Memory B cell (primary cell): ENCODE results near the gene NT5E.

ENCODE experiments used
- ATAC-seq: fragments of 150-1000 bp; cut with Tn5 transposase; 2 replicates; pipeline ENCODE4 v1.10.0; 2021; ENCODE audit warnings: low read depth, mild to moderate bottlenecking, moderate library complexity
- DNase-seq, 2 donors: peaks; one replicate each; pipeline ENCODE4 v3.0.0; 2022; ENCODE audit warnings: low spot score in 2 of 2
- H3K27ac Mint-ChIP-seq: one replicate; pipeline ENCODE4 v1.8.0; 2022; ENCODE audit warnings: mild to moderate bottlenecking, moderate library complexity, mixed read lengths
- H3K27me3 Mint-ChIP-seq: one replicate; pipeline ENCODE4 v1.8.0; 2022; ENCODE audit warnings: mixed read lengths
- H3K36me3 Mint-ChIP-seq: one replicate; pipeline ENCODE4 v1.8.0; 2022; ENCODE audit warnings: mild to moderate bottlenecking, mixed read lengths
- H3K4me1 Mint-ChIP-seq: one replicate; pipeline ENCODE4 v1.8.0; 2022; ENCODE audit warnings: mixed read lengths
- H3K4me3 Mint-ChIP-seq: one replicate; pipeline ENCODE4 v1.8.0; 2022; ENCODE audit warnings: mild to moderate bottlenecking, moderate library complexity, mixed read lengths
- H3K9me3 Mint-ChIP-seq: one replicate; pipeline ENCODE4 v1.8.0; 2022; ENCODE audit warnings: mixed read lengths

Gene NT5E

DNA sequence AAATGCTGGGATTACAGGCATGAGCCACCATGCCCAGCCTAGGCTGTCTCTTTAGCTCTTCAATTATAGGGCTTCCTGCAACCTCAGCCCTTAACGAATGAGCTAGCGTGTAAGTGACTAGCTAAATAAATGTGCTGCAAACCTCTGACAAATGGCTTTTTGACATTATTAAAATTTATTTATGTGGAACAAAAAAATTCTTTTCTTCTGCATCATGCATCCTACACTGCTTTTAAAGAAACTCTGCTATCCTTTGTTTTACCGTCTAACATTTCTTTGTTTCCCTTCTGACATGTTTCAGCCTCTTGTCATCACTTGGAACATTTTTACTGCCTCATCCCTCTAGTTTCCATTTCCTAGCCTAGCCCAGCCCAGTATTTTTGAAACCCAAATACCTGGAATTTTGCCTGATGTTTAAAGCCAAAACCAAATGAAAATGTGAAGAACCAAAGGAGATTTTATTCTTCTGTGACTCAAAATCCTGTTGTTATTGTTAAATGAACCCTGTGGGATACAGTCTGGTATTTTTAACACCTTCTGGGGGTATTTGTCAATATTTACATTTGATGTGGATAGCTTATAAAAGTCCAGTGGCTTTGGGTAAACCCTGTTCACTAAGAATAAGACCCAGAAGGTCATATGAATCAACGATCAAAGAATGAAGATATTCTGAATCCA, 9.5 kb downstream of the NT5E start:
- Mint-ChIP-seq H3K27me3 (no peaks in the 10 kb centered on the region), H3K27ac (peak overlapping the region; percentile 83), H3K4me3 (peak overlapping the region; percentile 28), H3K4me1 (peaks cover 63% of the 10 kb centered on the region), H3K9me3 (no peaks in the 10 kb centered on the region), H3K36me3 (peaks cover 3% of the 10 kb centered on the region)
- ATAC-seq: no peak
- no peak for DNase-seq

GRCh38 chr6:85460154-85460920, 10.5 kb downstream of the NT5E start:
- no peaks in the 10 kb centered on the region for H3K27me3 Mint-ChIP-seq
- peaks cover 3% of the 10 kb centered on the region for H3K36me3 Mint-ChIP-seq
- ATAC-seq (no peak), DNase-seq (no peak)
- H3K4me3 Mint-ChIP-seq: peak overlapping the region; percentile 22
- peak overlapping the region; percentile 82 for H3K27ac Mint-ChIP-seq
- H3K4me1 Mint-ChIP-seq: peaks cover 68% of the 10 kb centered on the region
- H3K9me3 Mint-ChIP-seq: no peaks in the 10 kb centered on the region

DNA sequence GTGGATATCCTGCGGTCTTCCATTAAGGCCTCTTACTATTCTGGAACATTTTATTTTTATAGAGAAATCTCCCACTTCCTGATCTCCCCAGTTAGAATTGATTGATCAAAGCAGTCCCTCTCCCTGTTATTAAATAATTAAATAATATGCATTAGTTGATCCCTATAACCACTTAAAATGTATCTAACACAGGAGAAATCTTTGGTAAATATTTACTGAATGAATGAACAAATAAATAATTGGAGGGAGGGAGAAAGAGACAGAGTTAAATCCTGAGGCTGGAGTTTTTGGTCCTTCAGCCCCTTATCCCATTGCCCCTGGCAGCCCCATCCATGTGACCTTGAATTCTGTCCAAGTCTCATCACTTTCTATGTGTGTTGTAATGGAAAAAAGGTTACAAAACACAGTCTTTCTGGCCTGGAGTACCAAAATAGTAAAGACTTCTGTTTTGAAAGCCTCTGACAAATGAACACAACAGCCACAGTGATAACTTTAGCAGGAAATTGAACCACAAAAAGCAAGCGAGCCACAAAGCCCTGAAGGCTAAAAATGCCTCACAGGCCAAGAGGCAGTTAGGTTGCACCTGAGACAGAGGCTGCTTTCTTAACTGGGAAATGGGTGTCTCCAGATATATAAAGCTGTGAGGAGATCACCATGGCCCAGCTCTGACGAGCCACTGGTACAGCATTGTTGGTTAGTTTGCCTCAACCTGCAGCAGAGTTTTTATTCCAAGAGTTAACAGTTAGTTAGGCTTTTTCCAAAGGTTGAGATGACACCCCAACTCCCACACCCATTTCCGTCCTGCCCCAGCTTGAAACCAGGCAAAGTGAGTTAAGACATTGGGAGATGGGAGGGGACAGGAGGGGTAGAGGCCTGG, 11.3 kb downstream of the NT5E start:
- ATAC-seq (peak; percentile 66), DNase-seq (no peak)
- H3K27ac Mint-ChIP-seq: peak overlapping the region; percentile 82
- H3K36me3 Mint-ChIP-seq: peaks cover 5% of the 10 kb centered on the region
- H3K9me3 Mint-ChIP-seq: no peaks in the 10 kb centered on the region
- H3K4me3 Mint-ChIP-seq: peak overlapping the region; percentile 52
- peaks cover 68% of the 10 kb centered on the region for H3K4me1 Mint-ChIP-seq
- H3K27me3 Mint-ChIP-seq: no peaks in the 10 kb centered on the region

DNA sequence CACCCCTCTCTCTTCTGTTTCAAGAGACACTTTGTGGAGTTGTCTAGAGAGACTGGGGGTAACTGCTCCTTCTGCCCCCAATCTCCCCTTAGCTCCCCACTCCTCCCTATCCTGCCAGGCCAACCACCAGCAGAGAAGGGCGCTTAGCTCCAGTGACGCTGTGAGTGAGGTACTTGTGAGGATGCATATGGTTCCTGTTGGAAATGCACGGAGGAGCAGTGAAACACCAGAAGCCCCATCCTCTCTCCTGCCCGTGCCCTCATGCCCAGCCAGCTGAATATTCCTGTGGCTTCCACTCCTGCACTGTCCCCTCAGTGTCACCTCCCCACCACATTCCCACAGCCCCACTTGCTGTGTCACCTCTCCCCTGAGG, 11.9 kb downstream of the NT5E start:
- H3K9me3 Mint-ChIP-seq: no peaks in the 10 kb centered on the region
- no peaks in the 10 kb centered on the region for H3K27me3 Mint-ChIP-seq
- peak overlapping the region; percentile 52 for H3K4me3 Mint-ChIP-seq
- H3K27ac Mint-ChIP-seq: peak overlapping the region; percentile 82
- H3K36me3 Mint-ChIP-seq: peaks cover 2% of the 10 kb centered on the region
- DNase-seq (no peak), ATAC-seq (no peak)
- peaks cover 62% of the 10 kb centered on the region for H3K4me1 Mint-ChIP-seq

- Mint-ChIP-seq H3K9me3 (no peaks in the 10 kb centered on the region), H3K4me1 (peaks cover 55% of the 10 kb centered on the region), H3K27me3 (no peaks in the 10 kb centered on the region), H3K36me3 (peaks cover 3% of the 10 kb centered on the region), H3K4me3 (no peak overlapping the region), H3K27ac (peak overlapping the region; percentile 82)
- ATAC-seq (no peak), DNase-seq (no peak)
These were observed 12.8 kb downstream of the NT5E start for GRCh38 chr6:85462673-85463072.

- H3K4me3 Mint-ChIP-seq: no peak overlapping the region
- no peak for ATAC-seq
- H3K4me1 Mint-ChIP-seq: peaks cover 44% of the 10 kb centered on the region
- H3K27ac Mint-ChIP-seq: peak overlapping the region; percentile 67
- DNase-seq: no peak
- H3K36me3 Mint-ChIP-seq: peaks cover 7% of the 10 kb centered on the region
- no peaks in the 10 kb centered on the region for H3K9me3 Mint-ChIP-seq
- H3K27me3 Mint-ChIP-seq: no peaks in the 10 kb centered on the region
These were observed 13.9 kb downstream of the NT5E start for GRCh38 chr6:85463621-85464259.

GRCh38 chr6:85464260-85464644, 14.4 kb downstream of the NT5E start:
- no peaks in the 10 kb centered on the region for H3K27me3 Mint-ChIP-seq
- no peak overlapping the region for H3K4me3 Mint-ChIP-seq
- H3K36me3 Mint-ChIP-seq: peaks cover 8% of the 10 kb centered on the region
- peak overlapping the region; percentile 67 for H3K27ac Mint-ChIP-seq
- DNase-seq (no peak), ATAC-seq (no peak)
- peaks cover 40% of the 10 kb centered on the region for H3K4me1 Mint-ChIP-seq
- H3K9me3 Mint-ChIP-seq: no peaks in the 10 kb centered on the region

- Mint-ChIP-seq H3K4me3 (peak overlapping the region; percentile 28), H3K4me1 (peaks cover 39% of the 10 kb centered on the region), H3K9me3 (no peaks in the 10 kb centered on the region), H3K36me3 (peaks cover 10% of the 10 kb centered on the region), H3K27me3 (no peaks in the 10 kb centered on the region), H3K27ac (no peak overlapping the region)
- ATAC-seq: no peak
- no peak for DNase-seq
These were observed 14.9 kb downstream of the NT5E start for GRCh38 chr6:85464722-85465150.

DNA sequence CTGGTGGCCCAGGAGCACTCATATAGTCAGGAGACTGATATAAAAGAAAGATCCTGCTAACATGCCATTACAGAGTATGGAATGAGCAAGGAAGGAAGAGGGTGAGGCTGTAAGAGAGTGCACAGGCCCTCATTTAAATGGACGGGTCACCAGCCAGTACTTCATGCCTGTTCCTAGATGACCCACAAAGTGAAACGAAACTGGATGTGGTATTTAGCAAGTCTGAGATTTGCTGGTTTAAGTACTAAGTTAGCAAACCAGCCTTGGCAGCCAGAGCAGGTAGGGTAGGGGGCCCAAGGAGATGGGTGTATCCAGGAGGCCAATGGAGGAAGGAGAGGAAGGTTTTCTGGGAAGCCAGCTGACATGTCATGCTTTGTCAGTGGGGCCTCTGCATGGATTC, 15.9 kb downstream of the NT5E start:
- Mint-ChIP-seq H3K27me3 (no peaks in the 10 kb centered on the region), H3K4me3 (peak overlapping the region; percentile 37), H3K9me3 (no peaks in the 10 kb centered on the region), H3K27ac (peak overlapping the region; percentile 6), H3K4me1 (peaks cover 35% of the 10 kb centered on the region), H3K36me3 (peaks cover 10% of the 10 kb centered on the region)
- no peak for DNase-seq
- ATAC-seq: peak; percentile 65

DNA sequence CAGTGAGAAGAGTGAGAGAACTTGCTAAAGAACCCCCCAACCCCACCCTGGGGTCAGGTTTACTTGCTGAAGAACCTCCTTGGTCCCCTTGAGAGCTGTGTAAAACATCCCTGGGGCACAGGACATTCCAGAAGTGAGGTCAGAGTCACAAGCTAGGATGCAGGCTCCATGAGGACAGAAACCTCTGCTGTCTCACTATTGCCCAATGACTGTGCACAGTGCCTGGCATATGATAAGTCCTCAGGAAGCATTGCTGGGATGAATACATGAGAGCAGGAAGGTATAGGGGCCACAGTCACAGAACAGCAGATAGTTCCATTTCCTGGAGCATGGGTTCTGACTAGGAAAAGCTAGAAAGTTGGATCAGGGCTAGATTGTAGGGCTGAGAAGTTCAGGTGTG, 18.4 kb downstream of the NT5E start:
- peaks cover 14% of the 10 kb centered on the region for H3K36me3 Mint-ChIP-seq
- H3K4me1 Mint-ChIP-seq: peaks cover 22% of the 10 kb centered on the region
- H3K27me3 Mint-ChIP-seq: peaks cover 1% of the 10 kb centered on the region
- DNase-seq: no peak
- no peak overlapping the region for H3K27ac Mint-ChIP-seq
- no peak overlapping the region for H3K4me3 Mint-ChIP-seq
- ATAC-seq: no peak
- H3K9me3 Mint-ChIP-seq: no peaks in the 10 kb centered on the region

DNA sequence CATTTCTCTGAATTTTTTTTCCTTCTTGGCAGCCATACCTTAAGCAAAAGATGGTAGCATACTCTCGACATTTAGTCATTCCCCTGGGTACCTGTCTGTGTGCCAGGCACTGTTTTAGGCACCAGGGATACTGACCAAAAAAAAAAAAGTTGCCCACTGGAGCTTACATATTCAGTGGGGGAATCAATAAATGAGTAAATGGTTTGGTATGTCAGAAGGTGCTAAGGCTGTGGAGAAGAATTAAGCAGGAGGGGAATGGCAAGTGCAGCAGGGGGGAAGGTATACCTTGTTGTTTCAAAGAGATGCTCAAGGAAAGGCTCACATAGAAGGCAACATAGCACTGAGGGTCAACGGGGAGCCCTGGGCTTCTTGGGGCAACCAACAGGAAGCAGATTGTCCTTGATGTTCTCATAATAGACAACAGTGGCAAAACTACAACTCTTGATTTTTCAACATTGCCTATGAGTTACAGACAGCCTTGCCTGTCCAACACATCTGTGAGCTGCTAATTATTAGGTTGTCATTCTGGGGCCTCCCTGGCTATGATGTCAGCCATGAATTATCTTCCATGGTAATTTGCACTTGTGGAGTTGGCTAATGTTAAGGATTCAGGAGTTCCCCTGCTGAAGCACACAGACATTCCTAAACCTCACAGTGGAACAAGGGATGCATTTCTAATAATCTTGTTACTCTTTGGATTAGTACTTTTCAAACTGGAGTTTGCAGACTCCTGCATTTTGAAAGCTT, 19.6 kb downstream of the NT5E start:
- DNase-seq (no peak), ATAC-seq (no peak)
- no peak overlapping the region for H3K4me3 Mint-ChIP-seq
- H3K4me1 Mint-ChIP-seq: peaks cover 13% of the 10 kb centered on the region
- H3K27me3 Mint-ChIP-seq: peaks cover 1% of the 10 kb centered on the region
- H3K27ac Mint-ChIP-seq: no peak overlapping the region
- H3K9me3 Mint-ChIP-seq: no peaks in the 10 kb centered on the region
- peaks cover 14% of the 10 kb centered on the region for H3K36me3 Mint-ChIP-seq

GRCh38 chr6:85470023-85470410, 20.1 kb downstream of the NT5E start:
- ATAC-seq (no peak), DNase-seq (no peak)
- Mint-ChIP-seq H3K9me3 (no peaks in the 10 kb centered on the region), H3K36me3 (peaks cover 14% of the 10 kb centered on the region), H3K4me3 (no peak overlapping the region), H3K27me3 (peaks cover 1% of the 10 kb centered on the region), H3K4me1 (peaks cover 8% of the 10 kb centered on the region), H3K27ac (no peak overlapping the region)

- H3K4me1 Mint-ChIP-seq: no peaks in the 10 kb centered on the region
- no peak for DNase-seq
- H3K4me3 Mint-ChIP-seq: no peak overlapping the region
- ATAC-seq: no peak
- H3K9me3 Mint-ChIP-seq: no peaks in the 10 kb centered on the region
- no peak overlapping the region for H3K27ac Mint-ChIP-seq
- peaks cover 27% of the 10 kb centered on the region for H3K36me3 Mint-ChIP-seq
- H3K27me3 Mint-ChIP-seq: peaks cover 1% of the 10 kb centered on the region
These were observed 22.9 kb downstream of the NT5E start for GRCh38 chr6:85472744-85473143.
